Measurements from ENCODE around the gene BMP10. TPM values are rescaled to one million over a fixed set of nuclear protein-coding genes. Genes with fewer than 3 reads are reported as not detected.

The BMP10 gene
- polyA plus RNA-seq, 1 donor (not counting 4 experiments of a cell fraction or from before 2014, with no cell fraction given) = 0.05 TPM

DNA sequence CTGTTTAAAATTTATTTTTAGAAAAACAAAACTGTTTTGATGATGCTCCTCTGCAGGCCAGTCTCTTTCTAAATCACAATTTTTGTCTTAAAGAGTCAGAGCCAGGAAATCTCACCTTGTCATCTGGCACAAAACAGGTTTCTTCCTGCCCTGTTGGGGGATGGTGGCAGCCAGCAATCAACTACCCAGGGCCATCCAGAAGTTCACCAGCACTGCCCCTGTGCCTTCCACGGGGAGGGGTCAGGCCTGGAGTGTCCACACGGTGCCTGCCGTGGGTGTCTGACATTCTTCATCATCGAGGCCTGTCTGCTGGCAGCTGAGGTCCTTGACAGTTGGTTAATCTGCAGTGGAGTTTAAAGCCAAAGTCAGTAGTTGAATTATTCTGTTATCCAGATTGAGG, 40.0 kb upstream of the BMP10 start:
- peak overlapping the region; percentile 78 for H2AFZ ChIP-seq (ENCODE audit: control insufficient read depth, low read length)
- dilution Hi-C loops (cut with MboI; ENCODE audit: extremely low pct_ligation_motif_present, low sequenced_read_pairs) = no loop called here
- FAIRE-seq = no peak

DNA sequence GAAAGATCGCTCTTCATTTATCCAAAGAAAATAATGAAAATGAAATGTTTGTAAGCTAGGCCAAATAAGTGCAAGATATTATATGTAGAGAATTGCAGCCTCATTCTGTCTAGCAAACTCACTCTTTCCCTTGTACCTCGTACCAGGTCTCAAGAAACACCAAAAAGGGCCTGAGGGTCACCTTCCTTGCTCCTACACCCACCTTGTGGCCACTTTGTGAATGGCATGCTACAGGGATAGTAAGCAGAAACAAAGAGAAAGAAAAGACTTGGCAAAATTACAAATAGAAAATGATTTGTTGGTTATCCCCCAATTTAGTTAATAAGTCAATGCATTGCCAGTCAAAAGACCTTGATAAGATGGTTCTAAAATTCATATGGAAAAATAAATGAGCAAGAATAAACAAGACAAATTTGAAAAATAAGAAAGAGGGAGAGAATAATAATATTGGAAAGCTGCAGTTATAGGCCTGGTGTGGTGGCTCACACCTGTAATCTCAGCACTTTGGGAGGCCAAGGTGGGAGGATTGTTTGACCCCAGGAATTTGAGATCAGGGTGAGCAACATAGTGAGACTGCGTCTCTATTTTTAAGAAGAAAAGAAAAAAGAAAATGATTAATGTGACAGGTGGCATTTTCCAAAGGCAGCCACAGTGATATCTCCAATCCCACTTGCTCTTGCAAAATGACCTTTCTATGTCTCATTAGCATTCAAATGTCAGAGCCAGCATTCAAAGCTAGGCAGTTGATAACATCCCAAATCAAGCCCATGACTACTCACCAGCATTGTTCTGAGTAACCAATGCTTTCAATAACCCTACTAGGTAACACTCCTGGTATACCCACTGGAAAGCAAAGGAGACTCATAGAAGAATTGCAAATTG, 38.8 kb upstream of the BMP10 start:
- no peak overlapping the region for H2AFZ ChIP-seq (ENCODE audit: control insufficient read depth, low read length)
- no peak overlapping the region for H3K27ac ChIP-seq (ENCODE audit: control insufficient read depth, insufficient read depth, low read length)
- H3K27me3 ChIP-seq (ENCODE audit: control insufficient read depth, extremely low read depth, insufficient read depth, low read length) = no peaks in the 10 kb centered on the region
- dilution Hi-C loops (cut with MboI; ENCODE audit: extremely low pct_ligation_motif_present, low sequenced_read_pairs) = no loop called here
- TF ChIP-seq, protein P1, sequence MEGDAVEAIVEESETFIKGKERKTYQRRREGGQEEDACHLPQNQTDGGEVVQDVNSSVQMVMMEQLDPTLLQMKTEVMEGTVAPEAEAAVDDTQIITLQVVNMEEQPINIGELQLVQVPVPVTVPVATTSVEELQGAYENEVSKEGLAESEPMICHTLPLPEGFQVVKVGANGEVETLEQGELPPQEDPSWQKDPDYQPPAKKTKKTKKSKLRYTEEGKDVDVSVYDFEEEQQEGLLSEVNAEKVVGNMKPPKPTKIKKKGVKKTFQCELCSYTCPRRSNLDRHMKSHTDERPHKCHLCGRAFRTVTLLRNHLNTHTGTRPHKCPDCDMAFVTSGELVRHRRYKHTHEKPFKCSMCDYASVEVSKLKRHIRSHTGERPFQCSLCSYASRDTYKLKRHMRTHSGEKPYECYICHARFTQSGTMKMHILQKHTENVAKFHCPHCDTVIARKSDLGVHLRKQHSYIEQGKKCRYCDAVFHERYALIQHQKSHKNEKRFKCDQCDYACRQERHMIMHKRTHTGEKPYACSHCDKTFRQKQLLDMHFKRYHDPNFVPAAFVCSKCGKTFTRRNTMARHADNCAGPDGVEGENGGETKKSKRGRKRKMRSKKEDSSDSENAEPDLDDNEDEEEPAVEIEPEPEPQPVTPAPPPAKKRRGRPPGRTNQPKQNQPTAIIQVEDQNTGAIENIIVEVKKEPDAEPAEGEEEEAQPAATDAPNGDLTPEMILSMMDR (optimal IDR thresholded peaks at IDR 0.05 in 1 of 3, IDR thresholded peaks at IDR 0.05 in 1 of 3, conservative IDR thresholded peaks at IDR 0.05 in 1 of 3; ENCODE audit: extremely low read depth in 1 of 3, insufficient read depth in 2 of 3, low read length in 3 of 3) = peak; percentile 71 to 90 (median 79)
- no peak for TF ChIP-seq EZH2 (IDR thresholded peaks at IDR 0.05; ENCODE audit: low read length)
- H4K20me1 ChIP-seq (ENCODE audit: control insufficient read depth, extremely low read depth, insufficient read depth, low read length) = no peaks in the 10 kb centered on the region
- no peaks in the 10 kb centered on the region for H3K9me3 ChIP-seq (ENCODE audit: control insufficient read depth, low read depth, low read length)
- no peak overlapping the region for H3K9ac ChIP-seq (ENCODE audit: control insufficient read depth, extremely low read depth, insufficient read depth, low read length)
- H3K36me3 ChIP-seq (ENCODE audit: control insufficient read depth in 2 of 2, extremely low read depth in 1 of 2, insufficient read depth in 2 of 2, low read length in 2 of 2) = no peaks in the 10 kb centered on the region
- H3K9me1 ChIP-seq (ENCODE audit: control insufficient read depth, extremely low read depth, insufficient read depth, low read length) = no peaks in the 10 kb centered on the region
- DNase-seq (ENCODE audit: low read depth, low spot score) = peak; percentile 38
- peaks cover 31% of the 10 kb centered on the region for H3K4me1 ChIP-seq (ENCODE audit: control insufficient read depth, extremely low read depth, insufficient read depth, low read length)
- no peak overlapping the region for H3K4me3 ChIP-seq (ENCODE audit: control insufficient read depth in 2 of 3, extremely low read depth in 1 of 3, insufficient read depth in 2 of 3, low read depth in 1 of 3, low read length in 3 of 3)
- H3K4me2 ChIP-seq (ENCODE audit: control insufficient read depth, extremely low read depth, insufficient read depth, low read depth, low read length) = no peak overlapping the region
- no peaks in the 10 kb centered on the region for H3K79me2 ChIP-seq (ENCODE audit: control insufficient read depth, insufficient read depth, low read length)
- FAIRE-seq = no peak

More for the DNA sequence above, 40.0 kb upstream of the BMP10 start:
- H3K27ac ChIP-seq (ENCODE audit: control insufficient read depth, insufficient read depth, low read length) = no peak overlapping the region
- H3K4me2 ChIP-seq (ENCODE audit: control insufficient read depth, extremely low read depth, insufficient read depth, low read depth, low read length) = peak overlapping the region; percentile 13
- H4K20me1 ChIP-seq (ENCODE audit: control insufficient read depth, extremely low read depth, insufficient read depth, low read length) = no peaks in the 10 kb centered on the region
- DNase-seq (ENCODE audit: low read depth, low spot score) = no peak
- H3K4me3 ChIP-seq (ENCODE audit: control insufficient read depth in 2 of 3, extremely low read depth in 1 of 3, insufficient read depth in 2 of 3, low read depth in 1 of 3, low read length in 3 of 3) = no peak overlapping the region
- H3K36me3 ChIP-seq (ENCODE audit: control insufficient read depth in 2 of 2, extremely low read depth in 1 of 2, insufficient read depth in 2 of 2, low read length in 2 of 2) = no peaks in the 10 kb centered on the region
- TF ChIP-seq EZH2 (IDR thresholded peaks at IDR 0.05; ENCODE audit: low read length) = no peak
- TF ChIP-seq, protein P1 (optimal IDR thresholded peaks at IDR 0.05 in 1 of 3, IDR thresholded peaks at IDR 0.05 in 1 of 3, conservative IDR thresholded peaks at IDR 0.05 in 1 of 3; ENCODE audit: extremely low read depth in 1 of 3, insufficient read depth in 2 of 3, low read length in 3 of 3) = no peak
- H3K79me2 ChIP-seq (ENCODE audit: control insufficient read depth, insufficient read depth, low read length) = no peaks in the 10 kb centered on the region
- H3K9me3 ChIP-seq (ENCODE audit: control insufficient read depth, low read depth, low read length) = no peaks in the 10 kb centered on the region
- H3K9ac ChIP-seq (ENCODE audit: control insufficient read depth, extremely low read depth, insufficient read depth, low read length) = no peak overlapping the region
- peaks cover 31% of the 10 kb centered on the region for H3K4me1 ChIP-seq (ENCODE audit: control insufficient read depth, extremely low read depth, insufficient read depth, low read length)
- no peaks in the 10 kb centered on the region for H3K27me3 ChIP-seq (ENCODE audit: control insufficient read depth, extremely low read depth, insufficient read depth, low read length)
- no peaks in the 10 kb centered on the region for H3K9me1 ChIP-seq (ENCODE audit: control insufficient read depth, extremely low read depth, insufficient read depth, low read length)
